ENCODE measurements around the gene ADA.

ADA gene

DNA sequence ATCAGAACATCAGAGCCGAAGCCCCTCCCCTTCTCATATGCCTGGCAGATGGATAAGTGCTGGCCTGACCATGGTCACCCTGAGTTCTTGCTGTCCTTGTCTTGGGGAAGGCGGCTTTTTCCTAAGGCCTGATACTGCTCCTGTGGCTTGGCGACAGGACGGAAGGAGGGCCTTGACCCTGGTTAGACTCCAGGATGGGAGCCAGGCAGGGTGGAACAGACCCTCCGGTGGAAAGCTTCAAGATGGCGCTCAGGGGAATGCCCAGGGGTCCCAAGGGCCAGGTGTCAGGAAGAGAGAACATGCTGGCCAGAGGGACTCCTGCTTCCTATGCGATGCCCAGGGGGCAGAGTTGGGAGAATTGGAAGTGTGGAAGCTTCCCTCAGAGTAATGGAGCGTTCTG is 29.6 kb downstream of the ADA start:
- in situ Hi-C loops (cut with HindIII; ENCODE audit: low sequenced_read_pairs), result no loop called here
- TF ChIP-seq, protein P1, sequence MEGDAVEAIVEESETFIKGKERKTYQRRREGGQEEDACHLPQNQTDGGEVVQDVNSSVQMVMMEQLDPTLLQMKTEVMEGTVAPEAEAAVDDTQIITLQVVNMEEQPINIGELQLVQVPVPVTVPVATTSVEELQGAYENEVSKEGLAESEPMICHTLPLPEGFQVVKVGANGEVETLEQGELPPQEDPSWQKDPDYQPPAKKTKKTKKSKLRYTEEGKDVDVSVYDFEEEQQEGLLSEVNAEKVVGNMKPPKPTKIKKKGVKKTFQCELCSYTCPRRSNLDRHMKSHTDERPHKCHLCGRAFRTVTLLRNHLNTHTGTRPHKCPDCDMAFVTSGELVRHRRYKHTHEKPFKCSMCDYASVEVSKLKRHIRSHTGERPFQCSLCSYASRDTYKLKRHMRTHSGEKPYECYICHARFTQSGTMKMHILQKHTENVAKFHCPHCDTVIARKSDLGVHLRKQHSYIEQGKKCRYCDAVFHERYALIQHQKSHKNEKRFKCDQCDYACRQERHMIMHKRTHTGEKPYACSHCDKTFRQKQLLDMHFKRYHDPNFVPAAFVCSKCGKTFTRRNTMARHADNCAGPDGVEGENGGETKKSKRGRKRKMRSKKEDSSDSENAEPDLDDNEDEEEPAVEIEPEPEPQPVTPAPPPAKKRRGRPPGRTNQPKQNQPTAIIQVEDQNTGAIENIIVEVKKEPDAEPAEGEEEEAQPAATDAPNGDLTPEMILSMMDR (IDR thresholded peaks at IDR 0.05; ENCODE audit: low read depth, low read length), result no peak
- no peak for DNase-seq (ENCODE audit: low read depth, low spot score)
- no peak overlapping the region for H3K4me3 ChIP-seq (ENCODE audit: low read depth, low read length)

DNA sequence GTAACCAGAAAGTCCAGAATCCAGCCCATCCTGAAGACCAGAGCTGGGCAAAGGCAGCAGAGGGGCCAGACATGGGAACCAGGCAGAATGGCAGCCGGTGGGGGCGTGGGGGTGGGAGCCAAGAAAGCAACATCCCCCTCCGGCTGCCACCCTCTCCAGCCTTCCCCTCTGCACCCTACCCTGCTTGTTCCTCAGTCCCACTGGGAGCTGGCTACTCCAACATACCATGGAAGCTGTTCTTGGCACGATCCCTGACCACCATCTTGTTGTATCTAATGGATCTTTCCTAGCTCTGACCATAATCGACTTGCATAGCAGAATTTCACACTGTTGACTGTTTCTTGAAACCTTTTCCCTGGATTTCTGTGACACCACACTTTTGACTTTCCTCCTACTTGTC is 30.2 kb downstream of the ADA start:
- DNase-seq (ENCODE audit: low read depth, low spot score), result no peak
- TF ChIP-seq, protein P1 (IDR thresholded peaks at IDR 0.05; ENCODE audit: low read depth, low read length), result no peak
- no peak overlapping the region for H3K4me3 ChIP-seq (ENCODE audit: low read depth, low read length)
- in situ Hi-C loops (cut with HindIII; ENCODE audit: low sequenced_read_pairs), result no loop called here

DNA sequence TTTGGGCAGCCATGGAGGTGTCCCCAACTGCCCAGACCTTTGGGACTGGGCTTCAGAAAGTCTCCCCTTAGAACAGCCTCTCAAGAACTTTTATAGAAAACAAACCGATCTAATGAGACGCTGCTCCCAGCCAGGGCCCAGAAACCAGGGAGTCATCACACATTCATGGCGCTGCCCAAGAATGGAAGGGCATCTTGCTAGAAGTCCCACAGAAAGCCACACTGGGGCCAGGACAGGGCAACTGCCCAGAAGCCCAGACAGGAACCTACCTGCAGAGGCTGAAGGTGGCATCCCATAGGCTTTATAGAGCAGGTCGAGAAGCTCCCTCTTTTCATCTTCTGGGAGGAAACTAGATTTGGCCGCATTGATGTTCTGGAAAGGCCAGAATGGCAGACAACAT is 31.5 kb downstream of the ADA start:
- H3K4me3 ChIP-seq (ENCODE audit: low read depth, low read length), result no peak overlapping the region
- in situ Hi-C loops (cut with HindIII; ENCODE audit: low sequenced_read_pairs), result no loop called here
- DNase-seq (ENCODE audit: low read depth, low spot score), result no peak
- TF ChIP-seq, protein P1 (IDR thresholded peaks at IDR 0.05; ENCODE audit: low read depth, low read length), result no peak

DNA sequence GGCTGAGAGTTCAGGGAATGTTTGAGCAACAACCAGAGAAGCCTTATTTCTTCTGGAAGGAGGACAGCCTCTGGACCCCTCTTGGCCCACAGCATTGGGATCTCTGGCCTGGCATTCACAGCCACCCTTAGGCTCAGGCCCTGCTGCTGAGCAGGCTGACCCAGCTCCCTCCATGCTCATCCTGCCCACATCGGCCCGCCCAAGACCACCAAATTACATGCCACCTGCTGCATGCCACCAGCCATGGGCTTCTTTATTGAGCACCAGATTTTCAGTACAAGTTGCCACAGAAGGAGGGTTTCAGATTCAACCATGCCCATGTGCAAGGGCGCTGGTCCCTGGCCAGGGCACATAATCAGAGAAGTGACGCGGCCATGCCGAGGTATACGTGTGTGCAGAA is 32.2 kb downstream of the ADA start:
- in situ Hi-C loops (cut with HindIII; ENCODE audit: low sequenced_read_pairs), result no loop called here
- TF ChIP-seq, protein P1 (IDR thresholded peaks at IDR 0.05; ENCODE audit: low read depth, low read length), result no peak
- no peak overlapping the region for H3K4me3 ChIP-seq (ENCODE audit: low read depth, low read length)
- no peak for DNase-seq (ENCODE audit: low read depth, low spot score)

DNA sequence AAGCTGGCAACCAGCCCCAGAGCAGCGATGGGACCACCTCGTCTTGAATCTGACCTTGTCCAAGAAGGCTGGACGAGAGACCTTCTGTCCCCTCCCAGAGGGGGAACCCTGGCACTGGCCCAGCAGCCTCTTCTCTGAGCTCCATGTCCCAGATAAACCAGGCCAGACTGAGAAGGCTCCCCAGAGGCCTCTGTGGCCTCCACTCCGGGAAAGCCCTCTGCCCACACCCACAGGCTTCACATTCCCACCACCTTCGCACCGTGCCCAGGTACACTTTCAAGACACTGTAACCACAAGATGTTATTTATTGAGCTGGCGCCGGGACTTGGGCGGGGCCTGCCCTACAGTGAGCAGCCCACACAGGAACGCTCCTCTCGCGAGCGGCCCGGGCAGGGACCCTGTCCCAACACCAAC is 33.2 kb downstream of the ADA start:
- no peak overlapping the region for H3K4me3 ChIP-seq (ENCODE audit: low read depth, low read length)
- in situ Hi-C loops (cut with HindIII; ENCODE audit: low sequenced_read_pairs), result no loop called here
- no peak for DNase-seq (ENCODE audit: low read depth, low spot score)
- TF ChIP-seq, protein P1 (IDR thresholded peaks at IDR 0.05; ENCODE audit: low read depth, low read length), result no peak

DNA sequence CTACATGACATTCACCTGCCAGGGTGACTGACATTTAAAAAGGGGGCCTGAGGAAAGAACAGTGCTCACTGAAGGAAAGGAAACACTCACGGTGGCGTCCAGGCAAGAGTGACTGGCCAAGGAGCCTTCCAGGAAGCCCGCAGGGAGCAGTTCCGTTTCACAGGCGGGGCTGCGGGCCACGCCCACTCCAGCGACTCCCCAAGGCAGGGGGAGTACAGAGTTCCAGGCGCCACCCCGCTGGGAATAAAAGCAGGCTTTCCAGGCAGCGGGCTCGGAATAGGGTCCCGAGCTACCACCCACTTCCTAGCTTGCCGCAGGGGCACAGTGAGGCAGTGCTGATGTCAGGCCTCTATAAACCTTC is 34.9 kb downstream of the ADA start:
- in situ Hi-C loops (cut with HindIII; ENCODE audit: low sequenced_read_pairs), result no loop called here
- TF ChIP-seq, protein P1 (IDR thresholded peaks at IDR 0.05; ENCODE audit: low read depth, low read length), result no peak
- DNase-seq (ENCODE audit: low read depth, low spot score), result no peak

More for the DNA sequence above, 34.9 kb downstream of the ADA start:
- H3K4me3 ChIP-seq (ENCODE audit: low read depth, low read length), result no peak overlapping the region

All from astrocyte of the spinal cord (primary cell).